Kidney (tissue), 14 donors: ENCODE data around the gene B4GALT2. TPM values are rescaled to one million over a fixed set of nuclear protein-coding genes. Genes with fewer than 3 reads are reported as not detected.
A peak's percentile ranks its signal among the peaks of the same experiment; 100 is the strongest.

Experiments
- DNase-seq, 5 donors: peaks; one replicate each; pipeline ENCODE4 v3.0.0-alpha.2; 2013 to 2020
- FAIRE-seq: peaks from 2 replicates; lab custom pipeline; 2012; peaks lifted over from hg19 to GRCh38; lab: Jason Lieb, UNC
- H3K27ac ChIP-seq, 2 donors: one replicate each; pipeline ENCODE4 v1.7.0; 2013; ENCODE audit warnings: low read depth in 2 of 2, low read length in 2 of 2, inconsistent platforms in 1 of 2
- H3K27me3 ChIP-seq: one replicate; pipeline ENCODE4 v1.7.1; 2013; ENCODE audit warnings: low read length, inconsistent platforms; ENCODE audit not compliant: control insufficient read depth, insufficient read depth
- H3K36me3 ChIP-seq, 3 donors: one replicate each; pipeline versions ENCODE4 v1.7.0 to v1.7.1; 2013; ENCODE audit warnings: low read length in 3 of 3, control low read depth in 1 of 3, inconsistent platforms in 1 of 3; ENCODE audit not compliant: insufficient read depth in 3 of 3, control insufficient read depth in 2 of 3
- H3K4me1 ChIP-seq, 3 donors: one replicate each; pipeline versions ENCODE4 v1.7.0 to v1.7.1; 2013; ENCODE audit warnings: low read length in 3 of 3, inconsistent platforms in 1 of 3, low read depth in 1 of 3; ENCODE audit not compliant: control insufficient read depth in 2 of 3, insufficient read depth in 2 of 3
- H3K4me3 ChIP-seq, 3 donors: one replicate each; pipeline versions ENCODE4 v1.7.0 to v1.8.1; 2013; ENCODE audit warnings: low read length in 3 of 3, control low read depth in 1 of 3, inconsistent platforms in 1 of 3
- H3K9ac ChIP-seq, 3 donors: one replicate each; pipeline versions ENCODE4 v1.7.0 to v1.7.1; 2013; ENCODE audit warnings: low read length in 3 of 3, control low read depth in 1 of 3, inconsistent platforms in 1 of 3
- H3K9me3 ChIP-seq, 3 donors: one replicate each; pipeline versions ENCODE4 v1.7.0 to v1.7.1; 2013; ENCODE audit warnings: low read length in 3 of 3, control low read depth in 1 of 3, inconsistent platforms in 1 of 3; ENCODE audit not compliant: control insufficient read depth in 2 of 3, insufficient read depth in 1 of 3
- CTCF ChIP-seq: IDR thresholded peaks from 3 replicates; pipeline ENCODE4 v1.5.1; 2012; ENCODE audit warnings: mild to moderate bottlenecking, moderate library complexity, borderline replicate concordance; ENCODE audit not compliant: insufficient read depth; ENCODE audit errors: extremely low read depth
- intact Hi-C: fragments of 100-400 bp; cut with DNase I; formaldehyde crosslinking; loops from one replicate; pipeline ENCODE4 v1.11.1; 2022
- polyA plus RNA-seq: library from polyadenylated mRNA; stranded (reverse); fragments of 350-450 nt; fragmentation: Illumina TruSeq; extraction: RNeasy Lipid Tissue Mini Kit (QIAGEN cat#74804); gene quantifications from one replicate; pipeline ENCODE4 v1.2.3, GENCODE V29; 2014; ENCODE audit warnings: low read depth, low replicate concordance; ENCODE audit not compliant: insufficient read depth
- total RNA-seq: library from RNA; stranded (reverse); fragmentation: NEBNext Ultra II Directional; extraction: Animal tissue kit (Norgen Biotek cat#: 25700); gene quantifications from one replicate; pipeline ENCODE4 v1.2.1, GENCODE V29; 2021
- donor health status: control.
- donor health status: control.
- donor health status: control.
- donor health status: control.
- donor health status: control.
- donor health status: DM: yes; HTN: yes; CAD: no.
- donor health status: Normal renal cell carcinoma (clear cell type).

Gene B4GALT2
- total and polyA plus RNA-seq, 2 donors from 2014 or later, result 25.1 to 32.5 TPM

DNA sequence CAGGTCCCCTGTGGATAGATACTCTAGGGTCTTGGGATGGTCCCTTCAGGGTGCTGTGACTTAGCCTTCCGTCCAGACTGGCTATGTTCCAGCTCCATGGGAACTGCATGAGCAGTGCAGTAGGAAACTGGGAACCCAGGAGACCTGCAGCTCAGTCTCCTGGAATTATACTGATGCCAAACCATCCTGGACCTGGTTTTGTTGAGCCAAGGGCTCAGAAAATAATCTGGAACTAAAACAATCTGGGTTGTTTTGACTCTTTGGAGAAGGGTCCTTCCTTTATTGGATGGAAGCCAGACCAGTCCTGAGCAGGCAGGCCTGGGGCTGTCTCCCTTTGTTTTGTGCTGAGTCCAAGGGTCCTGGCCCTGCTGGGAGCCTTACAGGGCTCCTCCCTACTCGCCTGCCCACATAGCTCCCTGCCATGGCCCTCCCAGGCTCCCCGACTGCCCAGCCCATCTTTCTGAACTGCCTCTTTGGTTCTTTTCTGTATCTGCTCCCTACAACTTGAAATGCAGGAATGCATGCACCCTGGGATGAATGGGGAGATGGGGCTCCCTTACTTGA is 31.1 kb upstream of the B4GALT2 start:
- Histone ChIP-seq H3K9ac (peak overlapping the region in 1 of 3 donors; percentile 93), H3K27me3 (no peaks in the 10 kb centered on the region), H3K27ac (no peak overlapping the region), H3K4me1 (peaks cover 0 to 35% (median 21%) of the 10 kb centered on the region in 3 donors), H3K36me3 (peaks cover 0 to 12% (median 0%) of the 10 kb centered on the region in 3 donors), H3K9me3 (no peaks in the 10 kb centered on the region), H3K4me3 (peak overlapping the region in 2 of 3 donors; percentile 88 to 97)
- intact Hi-C loops, result no loop called here
- FAIRE-seq, result no peak
- DNase-seq, result peak in 1 of 5 donors; percentile 13
- TF ChIP-seq CTCF, result no peak

GRCh38 chr1:43949678-43950077 is 29.3 kb upstream of the B4GALT2 start:
- Histone ChIP-seq H3K27me3 (no peaks in the 10 kb centered on the region), H3K9me3 (no peaks in the 10 kb centered on the region), H3K4me3 (no peak overlapping the region), H3K9ac (no peak overlapping the region), H3K27ac (no peak overlapping the region), H3K4me1 (peaks cover 0 to 33% (median 21%) of the 10 kb centered on the region in 3 donors), H3K36me3 (peaks cover 0 to 12% (median 0%) of the 10 kb centered on the region in 3 donors)
- no peak for TF ChIP-seq CTCF
- intact Hi-C loops, result no loop called here
- no peak for DNase-seq
- no peak for FAIRE-seq

GRCh38 chr1:43951021-43951985 is 27.7 kb upstream of the B4GALT2 start:
- no peak overlapping the region for H3K27ac ChIP-seq
- intact Hi-C loops, result no loop called here
- no peak for DNase-seq
- no peaks in the 10 kb centered on the region for H3K9me3 ChIP-seq
- H3K4me3 ChIP-seq, result no peak overlapping the region
- H3K9ac ChIP-seq, result no peak overlapping the region
- no peaks in the 10 kb centered on the region for H3K27me3 ChIP-seq
- no peak for TF ChIP-seq CTCF
- peaks cover 0 to 28% (median 21%) of the 10 kb centered on the region in 3 donors for H3K4me1 ChIP-seq
- FAIRE-seq, result no peak
- peaks cover 0 to 15% (median 4%) of the 10 kb centered on the region in 3 donors for H3K36me3 ChIP-seq
